Measurements from ENCODE around the gene OR51A7. TPM values are rescaled to one million over a fixed set of nuclear protein-coding genes. Genes with fewer than 3 reads are reported as not detected.

The OR51A7 gene
- total and polyA plus RNA-seq, 2 of the 8 experiments (the other 6 are each of a cell fraction or from before 2014, with no cell fraction given) = not detected

GRCh38 chr11:4863876-4864275 lies 39.7 kb upstream of the OR51A7 start (continued):
- TF ChIP-seq RNF2 (IDR thresholded peaks at IDR 0.05; ENCODE audit: borderline replicate concordance, low read depth, low read length, missing control alignments, poor library complexity, severe bottlenecking) = no peak
- TF ChIP-seq CBX5 (IDR thresholded peaks at IDR 0.05; ENCODE audit: low read depth, low read length) = no peak
- TF ChIP-seq SP4 (IDR thresholded peaks at IDR 0.05; ENCODE audit: low read length) = no peak
- TF ChIP-seq SAP30 (IDR thresholded peaks at IDR 0.05; ENCODE audit: insufficient read depth, insufficient replicate concordance, low read length) = no peak

Measured in H1 (cell line).